ENCODE data around the gene ACOXL. TPM values are rescaled to one million over a fixed set of nuclear protein-coding genes. Genes with fewer than 3 reads are reported as not detected.

The ACOXL gene
- total and polyA plus RNA-seq, 10 of the 15 experiments (the other 5 are each of a cell fraction or from before 2014, with no cell fraction given): 0.05 to 1.3 (median 0.71) TPM

DNA sequence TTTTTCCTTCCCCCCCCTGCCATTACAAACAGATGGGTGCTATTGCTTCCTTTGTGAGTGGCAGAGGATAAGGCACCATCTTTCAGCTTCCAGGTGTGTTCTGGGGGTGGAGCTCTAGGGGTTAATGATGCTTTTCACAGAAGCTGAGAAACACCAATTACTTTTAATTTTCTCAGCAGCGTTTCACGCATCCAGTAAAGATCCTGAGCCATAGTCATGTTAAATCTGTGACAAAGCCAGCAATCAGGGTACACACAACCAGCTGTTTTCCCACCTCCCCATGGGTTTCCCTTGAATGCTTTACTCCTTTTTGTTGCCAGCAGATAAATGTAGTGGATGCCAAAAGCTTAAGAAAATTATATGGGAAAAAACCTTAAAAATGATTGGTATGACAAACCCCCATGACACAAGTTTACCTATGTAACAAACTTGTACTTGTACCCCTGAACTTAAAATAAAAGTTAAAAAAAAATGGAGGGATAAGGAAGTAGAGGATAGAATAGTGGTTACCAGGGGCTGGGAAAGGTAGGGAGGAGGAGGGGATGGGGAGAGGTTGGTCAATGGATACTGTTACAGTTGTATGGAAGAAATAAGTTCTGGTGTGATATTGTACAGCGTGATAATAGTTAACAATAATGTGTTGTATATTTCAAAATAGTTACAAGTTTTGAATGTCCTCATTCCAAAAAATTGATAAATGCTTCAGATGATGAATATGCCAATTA lies 70.0 kb downstream of the ACOXL start:
- Histone ChIP-seq H3K9ac (ENCODE audit: control insufficient read depth, insufficient read depth, low read length) (no peak overlapping the region), H3K4me2 (ENCODE audit: control insufficient read depth, insufficient read depth) (no peak overlapping the region), H3K4me3 (no peak overlapping the region), H2AFZ (ENCODE audit: control insufficient read depth, low read depth, low read length) (no peak overlapping the region), H3K27ac (ENCODE audit: control insufficient read depth, insufficient read depth) (no peak overlapping the region), H3K79me2 (ENCODE audit: control insufficient read depth, insufficient read depth, low read length) (no peaks in the 10 kb centered on the region), H3K4me1 (ENCODE audit: control insufficient read depth, insufficient read depth, low read length) (peaks cover 15% of the 10 kb centered on the region), H3K36me3 (ENCODE audit: control insufficient read depth in 2 of 2, insufficient read depth in 2 of 2, low read length in 1 of 2) (no peaks in the 10 kb centered on the region), H3K9me3 (replicated peaks; ENCODE audit: control insufficient read depth, insufficient read depth, low read length) (peaks cover 2% of the 10 kb centered on the region; the same call in 2 of the 3 replicates), H4K20me1 (ENCODE audit: control insufficient read depth, insufficient read depth) (no peaks in the 10 kb centered on the region), H3K27me3 (replicated peaks in 1 of 2; ENCODE audit: control insufficient read depth in 2 of 2, insufficient read depth in 2 of 2, low read length in 1 of 2) (no peaks in the 10 kb centered on the region; a peak in 1 of 4 replicates)
- ChIA-PET POLR2A (no interaction called here), RAD21 (ENCODE audit: unreplicated experiment) (no interaction called here), CTCF (no interaction called here), SMC1A (ENCODE audit: uncharacterized antibody, unreplicated experiment) (no interaction called here)
- 74% methylated on average over 3 of the region's 3 CpGs for WGBS (ENCODE audit: insufficient coverage, insufficient replicate concordance, low lambda C conversion rate, missing lambda C conversion rate)
- DNase-seq (ENCODE audit: low read depth, low spot score): no peak
- intact Hi-C loops (cut with micrococcal nuclease; ENCODE audit: unreplicated experiment): no loop called here
- TF ChIP-seq MEF2B (IDR thresholded peaks at IDR 0.05; ENCODE audit: partially characterized antibody, poor library complexity, severe bottlenecking) (no peak), CREM (IDR thresholded peaks at IDR 0.05; ENCODE audit: low read depth) (no peak), ZNF24 (IDR thresholded peaks at IDR 0.05) (no peak), MYB (IDR thresholded peaks at IDR 0.05; ENCODE audit: borderline replicate concordance, low read depth, low read length) (no peak), CEBPB (IDR thresholded peaks at IDR 0.05; ENCODE audit: borderline replicate concordance in 1 of 2, low read depth in 2 of 2, low read length in 2 of 2) (no peak), EED (IDR thresholded peaks at IDR 0.05; ENCODE audit: low read depth) (no peak), NR2C1 (IDR thresholded peaks at IDR 0.05) (no peak), BHLHE40 (IDR thresholded peaks at IDR 0.05; ENCODE audit: borderline replicate concordance in 1 of 2, low read depth in 2 of 2, low read length in 1 of 2) (no peak), NFIC (IDR thresholded peaks at IDR 0.05; ENCODE audit: low read depth, low read length) (no peak)
- no peak for FAIRE-seq
- no peak for ATAC-seq
- in situ Hi-C loops (cut with MboI): loop anchor here (25.0 kb wide), 1 partner anchor 910 kb away; no protein-coding TSS in a partner anchor
- no TSS peak for BruUV-seq (replicated peaks)

Measured in GM12878 (cell line).